Lower lobe of right lung (tissue), 2 donors: ENCODE data around the gene PLD5. TPM values are rescaled to one million over a fixed set of nuclear protein-coding genes. Genes with fewer than 3 reads are reported as not detected.
"Not testable (repeated sequence)": the region's sequence is repeated elsewhere in the genome, so short reads cannot be mapped to it uniquely, and the experiment has no call there.

ENCODE experiments used
- ATAC-seq, 2 donors: fragments of 200-7000 bp; cut with Tn5 transposase; one replicate each; pipeline ENCODE4 v1.9.1; 2020 to 2022; ENCODE audit warnings: mild to moderate bottlenecking in 2 of 2, moderate library complexity in 2 of 2
- DNase-seq: peaks from one replicate; pipeline ENCODE4 v3.0.0-alpha.2; 2020
- H3K27ac ChIP-seq: fragments of 200-600 bp; one replicate; pipeline ENCODE4 v1.8.0; 2022
- H3K27me3 ChIP-seq: fragments of 200-600 bp; one replicate; pipeline ENCODE4 v1.8.0; 2022; ENCODE audit warnings: low read depth
- H3K36me3 ChIP-seq: fragments of 200-600 bp; one replicate; pipeline ENCODE4 v1.8.0; 2022; ENCODE audit warnings: mild to moderate bottlenecking
- H3K4me1 ChIP-seq: fragments of 200-600 bp; one replicate; pipeline ENCODE4 v1.8.0; 2022
- H3K4me3 ChIP-seq: fragments of 200-600 bp; one replicate; pipeline ENCODE4 v1.8.0; 2022; ENCODE audit warnings: mild to moderate bottlenecking
- H3K9me3 ChIP-seq: fragments of 200-600 bp; one replicate; pipeline ENCODE4 v1.8.0; 2022
- intact Hi-C: fragments of 100-400 bp; cut with DNase I; formaldehyde crosslinking; loops from one replicate; pipeline ENCODE4 v1.11.0; 2022
- total RNA-seq: library from RNA; stranded (reverse); fragmentation: NEBNext Ultra II Directional; extraction: Animal tissue kit (Norgen Biotek cat#: 25700); gene quantifications from one replicate; pipeline ENCODE4 v1.2.1, GENCODE V29; 2021
- TF ChIP-seq, protein P1 (sequence below): fragments of 200-600 bp; IDR thresholded peaks from one replicate; pipeline ENCODE4 v1.8.0; 2022; ENCODE audit warnings: antibody characterized with exemption, mild to moderate bottlenecking
- donor health status: DM: no; HTN: yes; CAD: no; lungs with severe emphysema.

PLD5 gene
- total RNA-seq, 1 donor from 2014 or later, result 0.21 TPM

DNA sequence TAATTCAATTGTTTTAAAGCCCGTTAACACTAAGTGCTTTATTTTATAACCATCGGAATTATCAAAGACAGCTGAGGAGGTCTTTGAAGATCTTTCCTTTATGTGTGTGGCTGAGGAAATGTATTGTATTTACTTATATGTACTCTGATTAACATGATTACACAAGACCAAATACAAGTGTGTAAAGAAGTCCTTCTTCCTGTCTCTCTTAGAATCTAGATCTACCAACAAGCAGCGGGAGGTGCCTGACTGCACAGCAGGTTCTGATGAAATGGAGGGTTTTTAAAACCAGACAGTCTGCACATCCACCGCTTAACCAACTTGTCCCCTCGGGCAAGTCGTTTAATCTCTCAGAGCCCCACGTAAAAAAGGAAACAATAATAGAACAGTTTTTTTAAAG lies 285.1 kb downstream of the PLD5 start:
- Histone ChIP-seq H3K27ac (no peak overlapping the region), H3K36me3 (no peaks in the 10 kb centered on the region), H3K4me1 (peaks cover 6% of the 10 kb centered on the region), H3K27me3 (no peaks in the 10 kb centered on the region), H3K9me3 (no peaks in the 10 kb centered on the region), H3K4me3 (no peak overlapping the region)
- no peak for ATAC-seq
- TF ChIP-seq, protein P1, sequence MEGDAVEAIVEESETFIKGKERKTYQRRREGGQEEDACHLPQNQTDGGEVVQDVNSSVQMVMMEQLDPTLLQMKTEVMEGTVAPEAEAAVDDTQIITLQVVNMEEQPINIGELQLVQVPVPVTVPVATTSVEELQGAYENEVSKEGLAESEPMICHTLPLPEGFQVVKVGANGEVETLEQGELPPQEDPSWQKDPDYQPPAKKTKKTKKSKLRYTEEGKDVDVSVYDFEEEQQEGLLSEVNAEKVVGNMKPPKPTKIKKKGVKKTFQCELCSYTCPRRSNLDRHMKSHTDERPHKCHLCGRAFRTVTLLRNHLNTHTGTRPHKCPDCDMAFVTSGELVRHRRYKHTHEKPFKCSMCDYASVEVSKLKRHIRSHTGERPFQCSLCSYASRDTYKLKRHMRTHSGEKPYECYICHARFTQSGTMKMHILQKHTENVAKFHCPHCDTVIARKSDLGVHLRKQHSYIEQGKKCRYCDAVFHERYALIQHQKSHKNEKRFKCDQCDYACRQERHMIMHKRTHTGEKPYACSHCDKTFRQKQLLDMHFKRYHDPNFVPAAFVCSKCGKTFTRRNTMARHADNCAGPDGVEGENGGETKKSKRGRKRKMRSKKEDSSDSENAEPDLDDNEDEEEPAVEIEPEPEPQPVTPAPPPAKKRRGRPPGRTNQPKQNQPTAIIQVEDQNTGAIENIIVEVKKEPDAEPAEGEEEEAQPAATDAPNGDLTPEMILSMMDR, result no peak
- no peak for DNase-seq
- intact Hi-C loops, result no loop called here

DNA sequence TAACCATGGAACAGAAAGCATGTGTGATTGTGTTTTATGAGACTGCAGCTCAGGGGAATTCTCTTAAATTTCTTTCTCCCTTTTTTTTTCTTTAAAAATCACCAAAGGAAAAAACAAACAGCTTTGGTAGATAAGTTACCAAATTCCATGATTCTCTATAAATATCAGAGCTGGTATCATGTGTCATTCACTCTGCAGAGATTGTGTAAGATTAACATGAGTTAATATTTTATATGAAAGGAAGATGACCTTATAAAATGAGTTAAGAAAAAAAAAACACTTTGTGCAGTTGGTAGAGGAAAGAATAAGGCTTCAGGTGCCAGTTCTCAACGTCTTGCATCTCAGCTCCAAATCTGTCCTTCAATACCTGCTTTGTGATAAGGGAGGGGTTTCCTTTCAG lies 287.4 kb downstream of the PLD5 start:
- ATAC-seq (no peak), DNase-seq (no peak)
- Histone ChIP-seq H3K27ac (no peak overlapping the region), H3K27me3 (no peaks in the 10 kb centered on the region), H3K9me3 (no peaks in the 10 kb centered on the region), H3K4me1 (no peaks in the 10 kb centered on the region), H3K4me3 (no peak overlapping the region), H3K36me3 (no peaks in the 10 kb centered on the region)
- TF ChIP-seq, protein P1, result no peak
- intact Hi-C loops, result no loop called here

DNA sequence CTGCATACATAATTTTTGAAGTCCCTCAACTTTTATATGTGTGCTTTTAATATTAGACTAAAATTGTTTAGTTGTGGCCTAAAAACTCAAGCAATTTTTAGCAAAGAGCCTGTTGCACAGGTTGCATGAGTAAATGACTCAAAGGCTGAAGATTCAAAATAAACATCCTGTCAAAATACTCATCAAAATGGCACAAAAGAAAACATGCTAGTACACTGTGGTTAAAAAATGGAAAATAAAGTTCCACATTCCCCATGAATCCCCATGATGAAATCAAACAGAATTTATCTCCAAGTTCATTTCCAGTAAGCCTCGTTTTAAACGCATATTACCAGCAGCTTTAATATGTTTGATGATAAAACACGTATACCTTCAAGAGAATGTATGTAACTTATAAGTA lies 295.5 kb downstream of the PLD5 start:
- TF ChIP-seq, protein P1, result no peak
- intact Hi-C loops, result no loop called here
- ATAC-seq (no peak), DNase-seq (no peak)
- no peaks in the 10 kb centered on the region for H3K27me3 ChIP-seq
- H3K4me1 ChIP-seq, result no peaks in the 10 kb centered on the region
- H3K27ac ChIP-seq, result no peak overlapping the region
- no peaks in the 10 kb centered on the region for H3K36me3 ChIP-seq
- no peaks in the 10 kb centered on the region for H3K9me3 ChIP-seq
- H3K4me3 ChIP-seq, result no peak overlapping the region

DNA sequence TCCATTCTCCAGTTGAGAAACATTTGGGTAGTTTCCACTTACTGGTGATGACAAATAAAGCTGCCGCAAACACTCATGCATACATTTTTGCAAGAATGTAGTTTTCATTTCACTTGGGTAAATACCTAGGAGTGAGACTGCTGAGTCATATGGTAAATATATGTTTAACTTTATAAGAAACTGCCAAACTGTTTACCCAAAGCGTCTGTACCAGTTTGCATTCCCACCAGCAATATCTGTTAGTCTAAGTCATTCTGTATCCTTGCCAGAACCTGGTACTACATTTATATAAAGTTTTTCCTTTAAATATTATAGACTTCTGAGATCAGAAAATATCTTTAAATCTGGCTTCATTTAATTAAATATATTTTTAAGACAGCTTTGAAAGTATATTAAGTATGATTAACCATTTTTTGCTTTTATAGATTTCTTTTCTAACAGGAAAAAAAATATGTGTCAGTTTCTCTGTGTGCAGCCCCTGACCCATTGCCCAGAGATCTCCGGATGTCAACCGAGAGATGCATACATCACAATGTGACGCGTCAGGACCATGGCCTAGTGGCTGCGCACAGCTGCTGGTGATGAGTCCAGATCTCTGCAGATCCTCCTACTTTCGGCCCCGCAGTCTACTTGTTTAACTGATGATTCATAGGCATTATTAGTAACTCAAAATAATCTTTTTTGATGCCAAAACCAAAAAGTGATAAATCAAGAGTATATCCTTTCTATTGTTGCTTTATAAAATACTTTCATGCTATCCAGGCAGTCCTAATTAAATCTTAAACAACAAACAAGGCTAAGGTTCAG lies 298.5 kb downstream of the PLD5 start:
- ATAC-seq (no peak), DNase-seq (no peak)
- H3K27ac ChIP-seq, result no peak overlapping the region
- TF ChIP-seq, protein P1, result no peak
- no peaks in the 10 kb centered on the region for H3K4me1 ChIP-seq
- no peaks in the 10 kb centered on the region for H3K27me3 ChIP-seq
- intact Hi-C loops, result no loop called here
- no peaks in the 10 kb centered on the region for H3K36me3 ChIP-seq
- no peak overlapping the region for H3K4me3 ChIP-seq
- no peaks in the 10 kb centered on the region for H3K9me3 ChIP-seq

DNA sequence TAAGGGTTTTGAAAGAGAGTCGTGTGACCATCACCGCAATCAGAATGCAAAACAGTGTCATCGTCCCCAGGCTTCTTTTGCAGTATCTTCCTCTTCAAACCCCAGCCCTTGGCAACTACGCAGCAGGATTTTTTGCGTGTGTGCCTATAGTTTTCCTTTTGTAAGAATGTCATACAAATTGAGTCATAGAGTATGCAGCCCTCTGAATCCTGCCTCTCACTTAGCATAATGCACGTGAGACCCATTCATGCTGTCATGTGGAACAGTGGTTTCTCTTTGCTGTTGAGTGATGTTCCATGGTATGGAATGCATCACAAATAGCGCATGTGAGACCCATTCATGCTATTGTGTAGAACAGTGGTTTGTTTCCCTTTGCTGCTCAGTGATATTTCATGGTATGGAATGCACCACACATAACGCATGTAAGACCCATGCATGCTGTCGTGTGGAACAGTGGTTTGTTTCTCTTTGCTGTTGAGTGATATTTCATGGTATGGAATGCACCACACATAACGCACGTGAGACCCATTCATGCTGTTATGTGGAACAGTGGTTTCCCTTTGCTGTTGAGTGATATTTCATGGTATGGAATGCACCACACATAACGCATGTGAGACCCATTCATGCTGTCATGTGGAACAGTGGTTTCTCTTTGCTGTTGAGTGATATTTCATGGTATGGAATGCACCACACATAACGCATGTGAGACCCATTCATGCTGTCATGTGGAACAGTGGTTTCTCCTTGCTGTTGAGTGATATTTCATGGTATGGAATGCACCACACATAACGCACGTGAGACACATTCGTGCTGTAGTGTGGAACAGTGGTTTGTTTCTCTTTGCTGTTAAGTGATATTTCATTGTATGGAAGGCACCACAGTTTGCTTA lies 299.4 kb downstream of the PLD5 start:
- H3K27me3 ChIP-seq, H3K27ac ChIP-seq, H3K36me3 ChIP-seq, H3K4me3 ChIP-seq, intact Hi-C loops, H3K4me1 ChIP-seq, ATAC-seq, DNase-seq, H3K9me3 ChIP-seq: not testable (repeated sequence)

DNA sequence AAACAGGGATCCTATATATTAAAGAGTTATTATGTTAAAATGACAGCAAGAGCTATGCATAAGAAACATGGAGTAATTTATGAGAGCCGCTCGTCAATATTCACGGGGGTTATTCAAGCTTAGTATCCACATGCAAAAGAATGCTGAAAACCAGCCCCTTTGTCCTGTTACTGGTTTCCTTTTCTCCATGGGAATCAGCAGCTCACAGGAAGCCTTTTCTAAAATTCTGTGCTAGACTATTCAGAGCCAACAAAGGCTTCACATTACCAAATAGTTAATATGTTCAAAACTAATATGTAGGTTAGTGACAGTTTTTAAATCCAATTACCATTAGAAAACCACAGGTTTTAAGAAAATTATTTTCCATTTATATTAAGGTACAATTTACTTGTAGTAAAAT lies 300.0 kb downstream of the PLD5 start:
- Histone ChIP-seq H3K4me1 (no peaks in the 10 kb centered on the region), H3K27me3 (no peaks in the 10 kb centered on the region), H3K27ac (no peak overlapping the region), H3K4me3 (no peak overlapping the region), H3K36me3 (no peaks in the 10 kb centered on the region), H3K9me3 (no peaks in the 10 kb centered on the region)
- no peak for ATAC-seq
- TF ChIP-seq, protein P1, result no peak
- intact Hi-C loops, result no loop called here
- no peak for DNase-seq
